ENCODE data around the gene ZNF791.

DNA sequence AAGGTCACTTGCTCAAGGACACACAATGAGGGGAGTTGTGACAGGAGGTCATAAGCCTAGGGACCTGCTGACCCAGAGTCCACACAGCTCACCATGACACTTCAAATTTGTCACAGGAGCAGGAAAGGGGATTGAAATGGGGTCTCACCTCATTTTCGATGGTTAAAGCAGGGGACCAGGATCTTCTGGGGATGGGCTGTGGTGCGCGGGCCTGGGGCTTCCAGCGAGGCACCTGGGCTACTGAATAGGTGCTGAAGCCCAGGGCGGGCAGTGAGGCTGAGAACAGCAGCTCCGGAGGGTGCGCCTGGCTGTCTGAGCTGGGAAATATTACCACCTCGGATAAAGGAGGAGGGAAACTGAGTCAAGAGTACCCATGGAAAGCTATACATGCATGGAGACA is 44.8 kb downstream of the ZNF791 start:
- TF ChIP-seq, protein P1, sequence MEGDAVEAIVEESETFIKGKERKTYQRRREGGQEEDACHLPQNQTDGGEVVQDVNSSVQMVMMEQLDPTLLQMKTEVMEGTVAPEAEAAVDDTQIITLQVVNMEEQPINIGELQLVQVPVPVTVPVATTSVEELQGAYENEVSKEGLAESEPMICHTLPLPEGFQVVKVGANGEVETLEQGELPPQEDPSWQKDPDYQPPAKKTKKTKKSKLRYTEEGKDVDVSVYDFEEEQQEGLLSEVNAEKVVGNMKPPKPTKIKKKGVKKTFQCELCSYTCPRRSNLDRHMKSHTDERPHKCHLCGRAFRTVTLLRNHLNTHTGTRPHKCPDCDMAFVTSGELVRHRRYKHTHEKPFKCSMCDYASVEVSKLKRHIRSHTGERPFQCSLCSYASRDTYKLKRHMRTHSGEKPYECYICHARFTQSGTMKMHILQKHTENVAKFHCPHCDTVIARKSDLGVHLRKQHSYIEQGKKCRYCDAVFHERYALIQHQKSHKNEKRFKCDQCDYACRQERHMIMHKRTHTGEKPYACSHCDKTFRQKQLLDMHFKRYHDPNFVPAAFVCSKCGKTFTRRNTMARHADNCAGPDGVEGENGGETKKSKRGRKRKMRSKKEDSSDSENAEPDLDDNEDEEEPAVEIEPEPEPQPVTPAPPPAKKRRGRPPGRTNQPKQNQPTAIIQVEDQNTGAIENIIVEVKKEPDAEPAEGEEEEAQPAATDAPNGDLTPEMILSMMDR (IDR thresholded peaks at IDR 0.05): no peak
- TF ChIP-seq POLR2A (IDR thresholded peaks at IDR 0.05): no peak

All from upper lobe of left lung (tissue), 4 donors.